CD4-positive, alpha-beta T cell treated with Interferon alpha-2 for 1 hour (primary cell): Measurements from ENCODE around the gene SHFL.

Experiments used
- DNase-seq, 2 donors: peaks; one replicate each; pipeline ENCODE4 v3.0.0-alpha.2; 2020 to 2022

Gene SHFL

GRCh38 chr19:10110076-10110971 is 24.2 kb downstream of the SHFL start:
- no peak for DNase-seq

- no peak for DNase-seq
Observed at GRCh38 chr19:10110972-10111317, 24.8 kb downstream of the SHFL start.

- peak in 1 of 2 donors; percentile 75 for DNase-seq
Observed at GRCh38 chr19:10111405-10111811, 25.3 kb downstream of the SHFL start, which contains the start of gene P2RY11. P2RY11 (plus strand) TSS chr19:10111693; CDS start chr19:10111722, 29 bp downstream.

GRCh38 chr19:10112037-10112761 is 26.1 kb downstream of the SHFL start:
- peak; percentile 26 to 70 for DNase-seq

GRCh38 chr19:10112895-10113591 is 26.9 kb downstream of the SHFL start:
- DNase-seq = peak; percentile 64 to 79

GRCh38 chr19:10113592-10113963 is 27.5 kb downstream of the SHFL start:
- peak in 1 of 2 donors; percentile 36 for DNase-seq

GRCh38 chr19:10113964-10114650 is 28.0 kb downstream of the SHFL start:
- DNase-seq = no peak

- DNase-seq = no peak
Observed at GRCh38 chr19:10114651-10115391, 28.7 kb downstream of the SHFL start.

- DNase-seq = no peak
Observed at GRCh38 chr19:10115392-10116084, 29.4 kb downstream of the SHFL start.

GRCh38 chr19:10116085-10116865 is 30.2 kb downstream of the SHFL start:
- no peak for DNase-seq

- DNase-seq = no peak
Observed at GRCh38 chr19:10116866-10117616, 30.9 kb downstream of the SHFL start.

GRCh38 chr19:10118960-10119359 is 32.8 kb downstream of the SHFL start:
- no peak for DNase-seq

GRCh38 chr19:10120538-10121189 is 34.5 kb downstream of the SHFL start:
- DNase-seq = no peak

GRCh38 chr19:10122045-10122444 is 35.9 kb downstream of the SHFL start:
- DNase-seq = no peak

- DNase-seq = no peak
Observed at GRCh38 chr19:10124429-10124828, 38.3 kb downstream of the SHFL start.

GRCh38 chr19:10126213-10126639 is 40.1 kb downstream of the SHFL start:
- no peak for DNase-seq

- no peak for DNase-seq
Observed at GRCh38 chr19:10132905-10133304, 46.8 kb downstream of the SHFL start.

GRCh38 chr19:10133596-10133995 is 47.5 kb downstream of the SHFL start:
- no peak for DNase-seq

GRCh38 chr19:10134040-10134439 is 47.9 kb downstream of the SHFL start:
- no peak for DNase-seq
